ENCODE data around the gene PDE1A.

DNA sequence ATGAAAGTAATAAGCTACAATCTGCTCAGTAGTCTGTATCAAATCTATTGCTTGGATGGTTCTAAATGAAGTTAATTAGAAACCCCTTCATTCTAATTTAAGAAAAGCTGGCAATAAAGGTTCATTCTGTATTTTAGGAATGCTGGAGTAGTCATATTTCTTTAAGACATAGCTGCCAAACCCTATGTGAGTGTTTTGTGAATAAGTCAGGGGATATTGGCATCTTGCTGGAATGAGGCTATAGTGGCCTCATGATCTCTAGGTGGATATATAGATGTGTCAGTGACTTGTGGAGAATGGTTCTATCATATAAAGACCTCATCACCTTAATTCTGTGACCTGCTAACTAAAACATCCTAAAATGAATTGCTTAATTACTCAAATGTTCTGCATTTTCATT, 196.3 kb downstream of the PDE1A start:
- TF ChIP-seq POLR2A (IDR thresholded peaks at IDR 0.05) = no peak
- TF ChIP-seq, protein P1, sequence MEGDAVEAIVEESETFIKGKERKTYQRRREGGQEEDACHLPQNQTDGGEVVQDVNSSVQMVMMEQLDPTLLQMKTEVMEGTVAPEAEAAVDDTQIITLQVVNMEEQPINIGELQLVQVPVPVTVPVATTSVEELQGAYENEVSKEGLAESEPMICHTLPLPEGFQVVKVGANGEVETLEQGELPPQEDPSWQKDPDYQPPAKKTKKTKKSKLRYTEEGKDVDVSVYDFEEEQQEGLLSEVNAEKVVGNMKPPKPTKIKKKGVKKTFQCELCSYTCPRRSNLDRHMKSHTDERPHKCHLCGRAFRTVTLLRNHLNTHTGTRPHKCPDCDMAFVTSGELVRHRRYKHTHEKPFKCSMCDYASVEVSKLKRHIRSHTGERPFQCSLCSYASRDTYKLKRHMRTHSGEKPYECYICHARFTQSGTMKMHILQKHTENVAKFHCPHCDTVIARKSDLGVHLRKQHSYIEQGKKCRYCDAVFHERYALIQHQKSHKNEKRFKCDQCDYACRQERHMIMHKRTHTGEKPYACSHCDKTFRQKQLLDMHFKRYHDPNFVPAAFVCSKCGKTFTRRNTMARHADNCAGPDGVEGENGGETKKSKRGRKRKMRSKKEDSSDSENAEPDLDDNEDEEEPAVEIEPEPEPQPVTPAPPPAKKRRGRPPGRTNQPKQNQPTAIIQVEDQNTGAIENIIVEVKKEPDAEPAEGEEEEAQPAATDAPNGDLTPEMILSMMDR (IDR thresholded peaks at IDR 0.05) = no peak

Measured in right lobe of liver (tissue), 4 donors.